ENCODE measurements around the gene UNK.

The UNK gene

GRCh38 chr17:75836605-75837004 lies 52.0 kb downstream of the UNK start:
- no peak for TF ChIP-seq CTCF (IDR thresholded peaks at IDR 0.05; ENCODE audit: low read depth, low read length, missing control alignments)
- in situ Hi-C loops (cut with HindIII; ENCODE audit: low sequenced_read_pairs) = no loop called here
- H3K4me3 ChIP-seq (ENCODE audit: low read depth, low read length) = no peak overlapping the region
- no peak for DNase-seq (ENCODE audit: low read depth)

- DNase-seq (ENCODE audit: low read depth) = no peak
- in situ Hi-C loops (cut with HindIII; ENCODE audit: low sequenced_read_pairs) = no loop called here
- H3K4me3 ChIP-seq (ENCODE audit: low read depth, low read length) = no peak overlapping the region
- TF ChIP-seq CTCF (IDR thresholded peaks at IDR 0.05; ENCODE audit: low read depth, low read length, missing control alignments) = no peak
Measured at GRCh38 chr17:75837899-75838298, 53.3 kb downstream of the UNK start.

- in situ Hi-C loops (cut with HindIII; ENCODE audit: low sequenced_read_pairs) = no loop called here
- DNase-seq (ENCODE audit: low read depth) = no peak
- no peak for TF ChIP-seq CTCF (IDR thresholded peaks at IDR 0.05; ENCODE audit: low read depth, low read length, missing control alignments)
- no peak overlapping the region for H3K4me3 ChIP-seq (ENCODE audit: low read depth, low read length)
Measured at GRCh38 chr17:75838410-75838809, 53.8 kb downstream of the UNK start.

- no peak overlapping the region for H3K4me3 ChIP-seq (ENCODE audit: low read depth, low read length)
- TF ChIP-seq CTCF (IDR thresholded peaks at IDR 0.05; ENCODE audit: low read depth, low read length, missing control alignments) = no peak
- in situ Hi-C loops (cut with HindIII; ENCODE audit: low sequenced_read_pairs) = loop anchor here (10.0 kb wide), 1 partner anchor 55 kb away; the partner anchor contains the start of gene UNK
- no peak for DNase-seq (ENCODE audit: low read depth)
Measured at GRCh38 chr17:75839942-75840798, 55.6 kb downstream of the UNK start.

- DNase-seq (ENCODE audit: low read depth) = no peak
- H3K4me3 ChIP-seq (ENCODE audit: low read depth, low read length) = no peak overlapping the region
- in situ Hi-C loops (cut with HindIII; ENCODE audit: low sequenced_read_pairs) = loop anchor here (10.0 kb wide), 1 partner anchor 56 kb away; the partner anchor contains the start of gene UNK
- no peak for TF ChIP-seq CTCF (IDR thresholded peaks at IDR 0.05; ENCODE audit: low read depth, low read length, missing control alignments)
Measured at GRCh38 chr17:75840799-75841164, 56.2 kb downstream of the UNK start.

GRCh38 chr17:75842411-75842810 lies 57.8 kb downstream of the UNK start:
- in situ Hi-C loops (cut with HindIII; ENCODE audit: low sequenced_read_pairs) = loop anchor here (10.0 kb wide), 1 partner anchor 58 kb away; the partner anchor contains the start of gene UNK
- no peak overlapping the region for H3K4me3 ChIP-seq (ENCODE audit: low read depth, low read length)
- DNase-seq (ENCODE audit: low read depth) = no peak
- TF ChIP-seq CTCF (IDR thresholded peaks at IDR 0.05; ENCODE audit: low read depth, low read length, missing control alignments) = no peak
